Testis (tissue), 2 donors: ENCODE results near the gene TNNT2.

Source experiments
- CTCF ChIP-seq, 3 experiments: fragments of 450-650 bp in 2 of 3; fragments of 200-600 bp in 1 of 3; sonication (generic) in 1 of 3; IDR thresholded peaks; one replicate each; pipeline ENCODE4 v1.5.1; 2016 to 2019; ENCODE audit warnings: antibody characterized with exemption in 3 of 3, mild to moderate bottlenecking in 2 of 3, moderate library complexity in 1 of 3
- POLR2A ChIP-seq: fragments of 450-650 bp; IDR thresholded peaks from one replicate; pipeline ENCODE4 v1.6.1; 2017; ENCODE audit warnings: antibody characterized with exemption, mild to moderate bottlenecking, moderate library complexity

GRCh38 chr1:201379733-201380242 is 2.3 kb upstream of the TNNT2 start:
- TF ChIP-seq CTCF (IDR thresholded peaks at IDR 0.05), result no peak
- TF ChIP-seq POLR2A, result no peak
